Subcutaneous abdominal adipose tissue (tissue), 5 donors: Measurements from ENCODE around the gene NBDY.

Source experiments
- H3K27ac ChIP-seq: one replicate; pipeline ENCODE4 v1.7.0; 2013; ENCODE audit warnings: low read depth, mild to moderate bottlenecking, inconsistent platforms, low read length, moderate library complexity
- H3K27me3 ChIP-seq, 5 donors: one replicate each; pipeline ENCODE4 v1.7.0; 2013; ENCODE audit warnings: low read length in 5 of 5, inconsistent platforms in 1 of 5; ENCODE audit not compliant: control insufficient read depth in 5 of 5, insufficient read depth in 4 of 5
- H3K36me3 ChIP-seq, 5 donors: one replicate each; pipeline ENCODE4 v1.7.0; 2013; ENCODE audit warnings: low read length in 5 of 5; ENCODE audit not compliant: control insufficient read depth in 5 of 5, insufficient read depth in 5 of 5
- H3K4me1 ChIP-seq, 5 donors: one replicate each; pipeline ENCODE4 v1.7.0; 2013; ENCODE audit warnings: low read length in 5 of 5, mild to moderate bottlenecking in 3 of 5, moderate library complexity in 1 of 5; ENCODE audit not compliant: control insufficient read depth in 5 of 5, insufficient read depth in 5 of 5
- H3K4me3 ChIP-seq, 5 donors: one replicate each; pipeline ENCODE4 v1.7.0; 2013; ENCODE audit warnings: low read length in 5 of 5, low read depth in 1 of 5
- H3K9ac ChIP-seq, 5 donors: one replicate each; pipeline ENCODE4 v1.7.0; 2013; ENCODE audit warnings: low read length in 5 of 5, mild to moderate bottlenecking in 4 of 5, moderate library complexity in 3 of 5
- H3K9me3 ChIP-seq, 5 donors: one replicate each; pipeline ENCODE4 v1.7.0; 2013; ENCODE audit warnings: low read length in 5 of 5; ENCODE audit not compliant: control insufficient read depth in 5 of 5
- donor health status: healthy.
- donor health status: healthy.
- donor health status: healthy.
- donor health status: healthy.
- donor health status: healthy.

The NBDY gene

GRCh38 chrX:56785442-56785841, 56.4 kb downstream of the NBDY start:
- Histone ChIP-seq H3K9ac (no peak overlapping the region), H3K27ac (no peak overlapping the region), H3K4me1 (peaks cover 1 to 29% (median 13%) of the 10 kb centered on the region in 5 donors), H3K9me3 (no peaks in the 10 kb centered on the region), H3K4me3 (no peak overlapping the region), H3K36me3 (peaks cover 0 to 4% (median 3%) of the 10 kb centered on the region in 5 donors), H3K27me3 (no peaks in the 10 kb centered on the region)

DNA sequence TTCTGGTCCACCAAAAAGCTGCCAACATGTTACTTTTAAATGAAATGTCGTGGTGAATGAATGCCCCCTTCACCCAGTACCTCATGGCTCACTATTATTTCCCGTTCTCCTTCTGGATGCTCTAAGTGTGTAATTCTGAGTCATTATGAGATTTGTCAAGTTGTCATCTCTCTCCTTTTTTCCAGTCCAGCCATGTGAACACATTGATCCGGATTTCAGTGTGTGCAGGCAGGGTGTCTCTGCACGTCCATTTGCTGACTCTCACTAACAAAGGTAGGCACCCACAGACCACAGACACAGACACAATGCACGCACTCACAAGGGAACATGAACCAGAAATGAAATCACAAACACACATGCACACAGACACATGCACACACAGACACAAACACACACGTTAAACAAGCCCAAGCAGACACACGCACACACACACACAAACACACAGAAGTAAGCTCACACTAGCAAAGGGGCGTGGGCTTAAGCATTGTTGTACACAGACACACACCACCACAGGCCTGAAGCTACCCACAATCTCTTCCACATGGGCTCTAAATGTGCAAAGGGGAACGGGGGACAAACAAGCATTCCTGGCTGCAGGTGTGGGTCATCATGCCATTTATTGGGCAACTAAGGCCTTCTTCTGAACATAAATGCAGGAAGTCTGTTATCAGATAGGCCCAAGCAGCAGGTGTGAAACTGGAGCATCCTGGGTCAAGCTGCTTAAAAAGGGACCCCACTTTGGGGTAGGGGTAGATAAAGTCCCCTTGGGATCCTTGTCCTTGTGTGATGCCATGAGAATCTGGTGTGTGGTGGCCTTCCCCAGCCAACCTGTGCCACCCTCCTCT, 58.1 kb downstream of the NBDY start:
- no peaks in the 10 kb centered on the region for H3K9me3 ChIP-seq
- H3K4me1 ChIP-seq: peaks cover 0 to 32% (median 15%) of the 10 kb centered on the region in 5 donors
- no peaks in the 10 kb centered on the region for H3K27me3 ChIP-seq
- no peak overlapping the region for H3K27ac ChIP-seq
- H3K36me3 ChIP-seq: peaks cover 0 to 4% (median 3%) of the 10 kb centered on the region in 5 donors
- H3K9ac ChIP-seq: no peak overlapping the region
- no peak overlapping the region for H3K4me3 ChIP-seq

DNA sequence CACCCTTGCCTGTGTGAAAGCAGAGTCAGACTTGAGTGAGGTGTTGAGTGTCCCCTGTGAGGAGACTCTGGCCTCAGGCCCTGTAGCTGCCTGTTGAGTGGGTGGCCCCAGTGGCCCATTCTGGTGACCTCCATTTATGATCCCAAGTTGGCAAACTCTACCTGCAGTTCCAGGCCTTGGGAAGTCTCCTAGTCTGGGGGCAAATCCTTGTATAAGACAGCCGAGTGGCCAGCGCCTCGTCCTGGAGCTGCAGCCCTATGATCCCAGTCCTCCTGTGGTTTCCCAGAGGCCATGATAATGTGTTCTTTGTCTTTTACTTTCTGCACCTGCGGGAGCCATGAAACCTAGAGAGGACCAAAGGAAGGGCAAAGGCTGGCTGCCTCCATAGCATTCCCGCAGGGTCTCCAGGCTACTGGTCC, 58.7 kb downstream of the NBDY start:
- H3K36me3 ChIP-seq: peaks cover 0 to 4% (median 3%) of the 10 kb centered on the region in 5 donors
- no peaks in the 10 kb centered on the region for H3K9me3 ChIP-seq
- no peak overlapping the region for H3K4me3 ChIP-seq
- no peak overlapping the region for H3K27ac ChIP-seq
- H3K27me3 ChIP-seq: peaks cover 0 to 2% (median 0%) of the 10 kb centered on the region in 5 donors
- H3K4me1 ChIP-seq: peaks cover 0 to 32% (median 11%) of the 10 kb centered on the region in 5 donors
- H3K9ac ChIP-seq: no peak overlapping the region

GRCh38 chrX:56788229-56788628, 59.2 kb downstream of the NBDY start:
- peak overlapping the region; percentile 24 for H3K27ac ChIP-seq

DNA sequence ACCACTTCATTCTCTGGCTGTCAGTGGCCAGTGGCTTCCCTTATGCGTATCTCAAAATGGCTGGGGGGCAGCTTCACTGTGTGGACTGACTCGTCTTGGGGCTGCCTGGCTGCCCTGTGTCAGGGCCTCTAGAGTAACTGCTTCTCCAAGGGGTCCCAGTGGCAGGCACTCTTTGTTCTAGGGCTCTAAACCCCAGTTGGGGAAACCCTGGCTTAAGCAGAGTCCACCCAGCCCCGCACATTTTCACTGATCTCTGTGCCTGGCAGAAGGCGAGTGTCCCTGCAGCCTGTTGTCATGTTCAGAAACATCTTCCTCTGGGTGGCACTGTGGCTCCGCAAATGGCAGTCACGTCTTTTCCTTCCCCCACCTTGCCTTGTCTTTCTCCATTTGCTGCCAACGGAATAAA, 59.7 kb downstream of the NBDY start:
- Histone ChIP-seq H3K36me3 (peaks cover 0 to 4% (median 2%) of the 10 kb centered on the region in 5 donors), H3K4me1 (peaks cover 0 to 27% (median 2%) of the 10 kb centered on the region in 5 donors), H3K9ac (no peak overlapping the region), H3K9me3 (no peaks in the 10 kb centered on the region), H3K27ac (peak overlapping the region; percentile 24), H3K27me3 (peaks cover 0 to 4% (median 1%) of the 10 kb centered on the region in 5 donors), H3K4me3 (peak overlapping the region in 3 of 5 donors; percentile 26 to 67 (median 40))

More at GRCh38 chrX:56788229-56788628, 59.2 kb downstream of the NBDY start:
- Histone ChIP-seq H3K9ac (no peak overlapping the region), H3K4me1 (peaks cover 0 to 29% (median 7%) of the 10 kb centered on the region in 5 donors), H3K27me3 (peaks cover 0 to 4% (median 0%) of the 10 kb centered on the region in 5 donors), H3K4me3 (peak overlapping the region in 3 of 5 donors; percentile 26 to 67 (median 41)), H3K9me3 (no peaks in the 10 kb centered on the region), H3K36me3 (peaks cover 0 to 4% (median 3%) of the 10 kb centered on the region in 5 donors)

DNA sequence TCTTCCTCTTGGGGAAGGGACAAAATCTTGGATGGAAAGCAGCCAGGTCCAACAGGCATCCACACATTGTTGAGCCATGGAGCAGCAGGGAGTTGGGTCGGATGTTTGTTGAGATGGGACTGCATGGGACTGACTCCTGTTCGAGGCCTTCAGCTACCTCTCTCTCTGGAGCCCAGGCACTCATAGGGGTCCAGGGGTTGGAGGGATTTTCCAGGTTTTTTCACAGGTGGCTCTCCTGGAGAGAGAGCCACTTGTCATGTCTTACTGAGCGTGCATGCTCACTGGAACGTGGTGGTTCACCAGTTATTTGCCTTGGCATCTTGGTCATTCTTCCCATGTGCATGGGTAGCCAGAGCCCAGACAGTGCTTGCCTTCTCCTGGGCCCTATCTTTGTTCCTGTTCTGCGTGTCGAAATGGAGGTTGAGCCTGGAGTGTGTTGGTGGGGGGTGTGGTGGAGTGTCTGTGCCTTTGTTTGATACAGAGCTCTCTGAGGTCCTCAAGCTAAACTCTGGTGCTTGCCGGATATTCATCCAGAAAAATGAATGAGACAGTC, 60.6 kb downstream of the NBDY start:
- H3K9ac ChIP-seq: no peak overlapping the region
- H3K4me3 ChIP-seq: no peak overlapping the region
- H3K4me1 ChIP-seq: peaks cover 0 to 22% (median 0%) of the 10 kb centered on the region in 5 donors
- H3K27me3 ChIP-seq: peaks cover 0 to 6% (median 2%) of the 10 kb centered on the region in 5 donors
- no peaks in the 10 kb centered on the region for H3K9me3 ChIP-seq
- no peak overlapping the region for H3K27ac ChIP-seq
- H3K36me3 ChIP-seq: peaks cover 0 to 4% (median 2%) of the 10 kb centered on the region in 5 donors

DNA sequence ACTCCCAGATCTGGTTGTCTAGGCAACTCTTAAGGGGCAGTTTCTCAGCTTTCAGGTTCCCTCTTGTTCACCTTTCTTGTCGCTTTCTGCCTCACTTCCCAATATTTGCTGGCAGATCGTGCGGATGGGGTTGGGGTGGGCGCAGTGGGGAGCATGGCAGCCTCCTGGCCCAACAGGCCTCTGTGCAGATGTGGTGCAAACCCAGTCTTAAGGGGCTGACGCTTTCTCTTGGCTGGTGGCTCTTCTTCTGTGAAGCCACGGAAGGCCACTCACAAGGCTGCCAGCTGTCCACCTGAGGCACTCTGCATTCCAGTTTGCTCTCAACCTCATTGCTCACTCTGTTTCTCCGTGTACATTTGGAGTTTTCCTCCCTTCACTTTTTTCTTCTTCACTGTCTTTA, 61.7 kb downstream of the NBDY start:
- Histone ChIP-seq H3K27ac (no peak overlapping the region), H3K4me3 (no peak overlapping the region), H3K27me3 (peaks cover 0 to 6% (median 4%) of the 10 kb centered on the region in 5 donors), H3K9me3 (no peaks in the 10 kb centered on the region), H3K9ac (no peak overlapping the region), H3K36me3 (peaks cover 0 to 4% (median 2%) of the 10 kb centered on the region in 5 donors), H3K4me1 (peaks cover 0 to 22% (median 0%) of the 10 kb centered on the region in 5 donors)

DNA sequence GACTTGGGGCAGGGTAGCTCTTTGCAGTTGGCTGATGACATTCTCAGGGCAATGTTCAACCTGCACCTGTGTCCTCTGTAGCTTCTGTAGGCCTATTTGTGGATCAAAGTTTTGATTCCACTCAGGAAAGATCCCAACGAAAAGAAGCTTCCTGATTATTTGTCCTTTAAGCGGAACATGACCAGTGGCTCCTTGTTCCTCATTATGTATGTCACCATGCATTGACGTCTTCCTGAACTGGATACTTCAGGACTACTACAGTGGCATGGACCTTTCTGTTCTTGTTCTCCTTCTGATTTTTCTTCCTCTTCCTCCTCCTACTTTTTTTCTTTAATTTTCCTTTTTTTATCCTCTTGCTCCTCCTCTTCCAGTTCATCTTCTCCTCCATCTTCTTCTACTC, 62.4 kb downstream of the NBDY start:
- H3K27ac ChIP-seq: no peak overlapping the region
- H3K4me1 ChIP-seq: peaks cover 0 to 22% (median 0%) of the 10 kb centered on the region in 5 donors
- H3K4me3 ChIP-seq: no peak overlapping the region

GRCh38 chrX:56792270-56793111, 63.4 kb downstream of the NBDY start:
- H3K27ac ChIP-seq: no peak overlapping the region
- H3K9ac ChIP-seq: no peak overlapping the region
- peaks cover 0 to 8% (median 4%) of the 10 kb centered on the region in 5 donors for H3K27me3 ChIP-seq
- peaks cover 0 to 22% (median 0%) of the 10 kb centered on the region in 5 donors for H3K4me1 ChIP-seq
- H3K4me3 ChIP-seq: no peak overlapping the region
- no peaks in the 10 kb centered on the region for H3K36me3 ChIP-seq
- no peaks in the 10 kb centered on the region for H3K9me3 ChIP-seq

More for the DNA sequence above, 62.4 kb downstream of the NBDY start:
- Histone ChIP-seq H3K27me3 (peaks cover 0 to 6% (median 4%) of the 10 kb centered on the region in 5 donors), H3K9me3 (no peaks in the 10 kb centered on the region), H3K9ac (no peak overlapping the region), H3K36me3 (peaks cover 0 to 4% (median 2%) of the 10 kb centered on the region in 5 donors)
